GM04503 (cell line): ENCODE data around the gene CKMT2.

ENCODE experiments used
- DNase-seq: peaks from one replicate; pipeline ENCODE4 v3.0.0-alpha.2; 2012; ENCODE audit warnings: low read depth

CKMT2 gene

DNA sequence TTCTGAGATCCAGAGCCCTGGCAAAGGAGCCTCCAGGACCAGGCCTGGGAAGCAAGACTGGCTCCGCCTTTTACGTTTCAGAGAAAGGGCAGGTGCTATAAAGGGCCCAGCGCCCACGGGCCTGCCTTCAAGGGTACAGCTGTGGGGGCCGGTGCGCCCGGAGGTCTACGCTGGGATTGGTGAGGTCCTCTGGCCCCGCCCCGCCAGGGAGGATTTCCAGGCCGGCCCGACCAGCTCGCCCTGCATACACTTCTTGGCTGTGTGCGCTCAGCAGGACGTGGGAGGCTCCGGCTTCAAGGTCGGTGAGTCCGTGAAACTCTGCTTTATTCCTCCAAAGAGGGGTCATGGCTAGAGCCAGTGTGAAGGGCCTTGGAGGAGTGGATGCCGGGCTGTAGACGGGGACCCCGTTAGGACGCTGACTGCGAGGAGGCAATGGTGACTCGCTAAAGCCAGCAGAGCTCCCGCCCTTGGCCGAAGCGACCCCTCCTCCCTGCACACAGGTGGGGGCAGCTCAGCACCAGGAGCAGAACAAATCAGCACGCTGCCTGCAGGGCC lies at the start of gene CKMT2:
Gene CKMT2 (plus strand): TSS at position 243 of the 555 bp plus-strand sequence. CDS start 17,811 bp downstream, outside the sequence.
- no peak for DNase-seq

DNA sequence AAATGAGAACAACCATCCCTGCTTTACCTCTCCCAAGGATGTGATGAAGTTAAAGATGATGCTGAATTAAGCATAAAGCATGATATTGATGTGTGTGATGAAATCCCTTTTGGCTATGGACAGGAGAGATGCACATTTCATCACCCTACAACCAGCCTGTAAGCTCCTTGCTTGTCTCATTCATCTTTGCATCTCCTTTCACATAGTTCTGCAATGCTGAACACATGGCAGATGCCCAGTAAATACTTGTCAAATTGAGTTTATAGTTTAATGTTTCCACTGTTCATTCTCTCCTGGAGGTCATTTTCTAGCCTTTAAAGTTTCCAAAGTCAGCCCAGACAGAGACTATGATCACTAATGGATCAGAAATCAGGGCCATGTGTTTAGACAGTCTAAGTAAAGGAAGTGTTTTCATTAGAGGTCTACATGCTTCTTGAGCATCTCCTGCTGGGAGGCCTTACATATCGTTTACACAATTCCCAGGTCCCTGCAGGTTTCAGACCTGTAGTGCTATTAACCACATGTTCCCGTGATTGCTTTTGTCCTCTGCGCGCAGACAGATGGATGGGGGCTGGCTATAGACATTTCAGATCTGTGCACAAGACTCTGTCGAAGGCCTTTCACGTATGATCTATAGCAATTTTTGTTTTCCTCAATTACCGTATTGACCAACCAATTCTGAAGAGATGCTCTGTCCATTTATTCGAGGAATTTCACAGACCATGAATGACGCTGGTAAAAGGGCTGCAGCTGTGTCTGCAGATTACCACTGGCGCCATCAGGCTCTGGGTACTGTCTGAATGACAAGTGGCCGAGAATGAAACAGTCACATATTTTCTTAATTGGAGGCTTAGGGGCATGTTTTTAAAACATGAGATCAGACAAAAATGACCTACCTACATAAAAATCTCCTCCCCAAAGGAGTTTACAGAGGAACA lies 49.0 kb upstream of the CKMT2 start:
- no peak for DNase-seq

DNA sequence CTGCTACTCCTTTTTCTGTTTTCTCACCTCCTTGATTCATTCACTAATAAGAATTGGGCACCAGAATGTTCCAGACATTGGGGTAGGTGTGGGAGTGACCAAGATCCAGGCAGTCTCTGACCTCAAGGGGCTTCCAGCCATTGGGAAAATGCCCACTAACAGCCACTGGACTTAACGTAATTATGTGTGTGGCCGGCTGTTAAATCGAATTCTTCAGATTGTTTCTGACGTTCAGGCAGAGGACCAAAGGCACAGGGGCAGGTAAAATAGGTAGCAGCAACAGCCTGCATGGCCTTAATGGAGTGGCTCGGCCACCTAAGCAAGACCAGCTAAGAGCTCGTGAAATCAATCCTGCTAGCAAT lies 48.4 kb upstream of the CKMT2 start:
- DNase-seq, result no peak

DNA sequence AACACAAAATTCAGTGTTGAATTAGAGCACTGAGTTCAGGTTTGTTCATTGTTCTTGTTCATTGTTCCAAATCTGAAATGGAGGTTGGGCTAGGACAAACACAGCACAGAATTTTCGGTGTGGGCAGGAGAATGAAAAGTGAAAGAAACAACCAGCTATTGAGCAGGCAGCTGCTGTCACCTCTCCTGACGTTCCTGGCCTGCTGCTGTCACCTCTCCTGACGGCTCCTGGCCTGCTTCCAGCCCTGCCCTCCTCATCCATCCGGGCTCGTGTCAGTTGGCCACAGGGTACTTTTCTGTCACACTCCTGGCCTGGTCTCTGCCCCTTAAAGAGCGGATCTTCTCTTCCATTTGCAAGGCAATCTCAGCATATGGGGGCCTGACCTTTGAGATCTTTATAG lies 45.2 kb upstream of the CKMT2 start:
- DNase-seq, result no peak

DNA sequence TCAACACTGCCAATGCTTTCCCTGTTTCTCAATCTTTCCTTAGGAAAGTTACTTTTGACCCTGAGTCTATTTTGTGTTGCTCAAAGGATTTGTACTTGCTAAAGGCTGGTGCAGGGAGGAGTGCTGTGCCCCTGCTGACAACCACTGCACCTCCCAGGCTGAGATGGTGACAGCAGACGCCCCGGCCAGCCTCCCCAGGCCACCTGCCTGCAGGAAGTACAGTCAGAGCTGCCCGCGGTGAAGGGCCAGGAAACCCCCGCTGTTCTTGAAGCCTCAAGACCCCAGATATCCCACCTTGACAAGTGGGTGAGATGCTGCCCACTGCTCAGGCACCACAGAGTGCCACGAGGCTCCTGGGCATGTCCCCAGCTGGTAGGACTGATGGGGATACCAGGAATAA lies 44.2 kb upstream of the CKMT2 start:
- DNase-seq, result no peak

DNA sequence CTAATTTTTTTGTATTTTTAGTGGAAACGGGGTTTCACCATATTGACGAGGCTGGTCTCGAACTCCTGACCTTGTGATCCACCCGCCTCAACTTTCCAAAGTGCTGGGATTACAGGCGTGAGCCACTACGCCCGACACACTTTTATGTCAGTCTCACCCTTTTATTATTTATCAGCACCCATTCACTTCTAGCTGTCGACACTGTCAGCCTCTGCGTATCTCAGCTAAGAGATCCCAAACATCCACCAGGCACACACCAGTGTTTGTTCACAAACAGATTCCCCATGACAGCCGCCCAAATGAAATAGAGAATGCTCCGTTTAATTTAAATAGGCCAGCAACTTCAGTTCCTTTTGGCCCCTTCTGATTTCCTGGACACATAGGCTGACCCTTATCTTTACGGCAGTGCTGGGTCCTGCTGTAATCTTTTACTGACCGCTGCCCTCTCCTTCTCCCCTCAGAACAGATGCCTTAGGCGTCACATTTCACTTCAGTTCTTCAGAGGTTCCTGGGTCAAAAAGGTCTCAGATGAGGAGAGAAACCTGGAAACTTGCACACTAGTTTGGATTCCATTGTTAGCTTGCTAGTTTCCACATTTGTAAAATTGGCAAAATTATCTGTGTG lies 43.1 kb upstream of the CKMT2 start:
- no peak for DNase-seq

DNA sequence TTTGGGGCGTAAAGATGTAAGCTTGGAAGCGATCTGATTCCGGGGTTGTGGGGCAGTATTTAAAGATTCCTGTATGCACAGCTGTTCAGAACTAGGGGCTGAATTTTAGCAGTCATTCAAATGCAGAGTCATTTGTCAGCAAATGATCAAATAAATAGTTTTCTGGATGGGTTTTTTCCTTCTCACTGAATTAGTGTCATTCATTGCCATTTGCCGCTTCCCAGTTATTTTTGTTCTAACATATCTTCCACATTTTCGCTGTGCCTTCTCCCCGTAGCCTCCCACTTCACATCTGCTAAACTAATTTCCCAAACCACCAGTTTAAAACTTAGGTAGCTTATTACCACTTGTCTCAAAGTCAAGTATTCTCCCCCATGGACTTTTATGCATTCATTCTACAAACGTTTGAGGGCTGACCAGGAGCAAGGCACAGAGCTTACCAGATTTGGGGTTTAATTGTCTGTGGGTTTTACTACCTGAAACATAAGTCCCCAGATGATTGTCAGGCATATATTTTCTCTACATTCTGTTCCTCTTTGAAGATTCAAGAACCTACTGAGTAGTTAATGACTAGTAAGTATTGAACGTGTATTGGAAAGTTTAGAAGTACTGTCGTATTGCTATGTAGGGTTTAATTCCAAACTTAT lies 41.3 kb upstream of the CKMT2 start:
- no peak for DNase-seq

DNA sequence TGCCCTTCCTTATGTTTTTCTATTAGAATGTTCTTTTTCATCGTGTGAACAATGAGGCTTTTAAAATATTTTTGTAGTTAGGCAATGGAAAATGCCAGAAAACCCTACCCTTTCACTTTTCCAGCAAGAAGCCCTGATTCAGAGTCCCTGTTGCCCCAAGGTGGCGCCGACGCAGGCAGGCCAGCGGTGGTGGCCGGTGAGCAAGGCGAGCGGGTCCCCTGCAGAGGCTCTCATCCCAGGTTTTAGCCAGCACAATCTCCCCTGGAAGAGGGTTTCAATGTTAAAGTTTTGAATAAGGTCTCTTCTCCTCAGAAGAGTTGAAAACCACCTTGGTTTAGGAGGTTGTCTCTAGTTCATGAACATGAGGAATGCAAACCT lies 40.8 kb upstream of the CKMT2 start:
- DNase-seq, result no peak

DNA sequence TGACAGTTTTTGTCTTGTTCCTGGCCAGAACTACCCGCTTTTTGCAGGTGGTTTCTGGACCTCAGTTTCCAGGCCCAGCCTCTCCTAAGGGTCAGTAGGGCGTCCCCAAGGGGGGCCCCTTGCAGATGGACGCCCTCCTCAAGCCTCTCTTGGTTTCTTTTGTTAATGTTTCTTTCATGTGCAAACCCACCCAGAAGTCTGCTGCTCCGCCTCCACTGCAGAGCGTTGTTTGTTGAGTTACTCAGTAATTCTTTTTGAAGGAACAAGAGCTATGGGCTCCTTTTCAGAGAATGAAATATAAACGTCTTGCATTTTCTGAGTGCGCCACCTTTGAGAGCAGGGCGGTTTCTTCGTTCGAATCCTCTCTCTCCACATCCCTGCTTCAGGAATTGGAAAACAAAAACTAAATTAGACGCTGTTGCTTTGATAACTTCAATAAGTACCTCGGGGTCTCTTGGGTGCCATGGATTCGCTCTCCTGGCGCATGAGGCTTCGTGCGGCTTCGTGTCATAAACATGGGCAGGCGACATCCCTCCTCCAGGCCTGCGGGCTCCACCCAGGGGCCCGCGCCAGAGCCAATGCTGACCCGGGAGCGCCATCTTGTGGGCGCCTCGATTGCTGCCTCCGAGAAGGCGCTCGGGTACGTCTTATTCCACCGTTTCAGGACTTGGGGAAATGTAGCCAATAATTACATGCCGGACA lies 38.3 kb upstream of the CKMT2 start:
- DNase-seq, result peak; percentile 25

DNA sequence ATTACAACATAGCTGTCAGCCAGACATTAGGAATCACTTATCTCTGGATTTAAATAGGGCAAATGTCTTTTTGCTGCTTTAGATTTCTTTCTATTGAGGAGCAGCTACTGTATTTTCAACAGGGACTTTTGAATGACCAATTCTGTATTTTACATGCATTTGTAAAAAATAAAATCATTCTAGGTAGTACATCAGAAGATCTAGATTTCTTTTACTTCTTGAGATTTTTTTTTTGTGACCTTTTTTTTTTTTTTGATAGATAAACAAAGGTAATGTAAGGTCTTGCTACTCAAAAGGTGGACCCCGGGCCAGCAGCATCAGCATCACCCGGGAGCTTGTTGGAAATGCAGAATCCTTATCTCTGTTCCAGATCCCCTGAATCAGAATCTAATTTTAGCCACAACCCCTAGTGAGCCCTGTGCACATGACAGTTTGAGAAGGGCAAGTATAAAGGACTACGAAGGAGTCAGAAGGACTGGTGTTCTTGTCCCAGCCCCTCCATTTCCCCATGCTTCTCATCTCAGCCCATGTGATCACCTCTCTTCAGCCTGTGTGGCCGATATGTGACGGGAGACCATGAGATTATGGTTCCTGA lies 37.7 kb upstream of the CKMT2 start:
- DNase-seq, result no peak

DNA sequence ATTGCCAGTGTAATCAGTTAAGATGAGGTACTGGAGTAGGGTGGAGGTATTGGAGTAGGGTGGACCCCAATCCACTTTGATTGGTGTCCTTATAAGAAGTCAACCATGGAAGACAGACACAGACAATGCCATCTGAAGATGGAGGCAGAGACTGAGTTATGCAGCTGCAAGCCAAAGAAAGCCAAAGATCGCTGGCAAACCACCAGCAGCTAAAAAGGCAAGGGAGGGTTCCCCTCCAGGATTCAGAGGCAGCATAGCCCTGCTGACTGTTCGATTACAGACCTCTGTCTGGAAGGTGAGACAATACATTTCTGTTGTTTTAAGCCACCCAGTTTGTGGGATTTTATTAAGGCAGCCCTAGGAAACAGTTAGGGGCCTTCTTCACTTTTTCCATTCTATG lies 30.5 kb upstream of the CKMT2 start:
- DNase-seq, result no peak

DNA sequence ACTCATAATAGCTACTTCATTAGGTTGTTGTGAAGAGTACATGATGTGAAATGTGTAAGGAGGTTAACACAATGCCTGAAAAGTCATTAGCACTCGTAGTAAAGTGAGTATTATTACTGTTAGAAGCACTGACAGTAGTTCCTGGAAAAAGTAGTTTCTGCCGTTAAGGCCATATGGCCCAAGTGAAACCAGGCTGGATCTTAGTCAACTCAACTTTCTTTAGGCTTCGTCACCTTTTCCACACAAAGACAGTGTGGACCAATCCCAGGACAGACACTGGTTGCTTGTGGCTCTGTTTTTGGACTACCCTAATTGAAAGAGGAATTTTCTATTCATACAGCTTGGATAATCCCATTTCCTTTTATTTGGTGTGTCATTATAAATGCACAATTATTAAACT lies 29.4 kb upstream of the CKMT2 start:
- DNase-seq, result no peak

DNA sequence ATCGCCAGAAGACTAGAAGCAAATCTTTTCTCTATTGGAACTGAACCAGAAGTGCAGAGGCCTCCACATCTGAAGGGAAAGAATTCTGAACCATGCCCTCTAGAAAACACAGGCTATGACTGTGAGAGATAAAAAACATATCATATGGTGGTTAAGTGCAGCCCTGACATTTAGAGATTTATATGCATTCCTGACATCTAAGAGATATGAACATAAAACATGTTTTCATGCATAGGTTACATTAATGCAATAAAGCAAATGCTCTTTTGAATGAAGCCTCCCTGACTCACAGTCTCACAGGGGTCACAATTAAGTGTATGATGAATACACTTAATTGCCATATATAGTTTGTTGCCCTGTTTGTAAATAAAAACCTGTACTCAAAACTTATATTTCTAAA lies 28.9 kb upstream of the CKMT2 start:
- DNase-seq, result no peak

DNA sequence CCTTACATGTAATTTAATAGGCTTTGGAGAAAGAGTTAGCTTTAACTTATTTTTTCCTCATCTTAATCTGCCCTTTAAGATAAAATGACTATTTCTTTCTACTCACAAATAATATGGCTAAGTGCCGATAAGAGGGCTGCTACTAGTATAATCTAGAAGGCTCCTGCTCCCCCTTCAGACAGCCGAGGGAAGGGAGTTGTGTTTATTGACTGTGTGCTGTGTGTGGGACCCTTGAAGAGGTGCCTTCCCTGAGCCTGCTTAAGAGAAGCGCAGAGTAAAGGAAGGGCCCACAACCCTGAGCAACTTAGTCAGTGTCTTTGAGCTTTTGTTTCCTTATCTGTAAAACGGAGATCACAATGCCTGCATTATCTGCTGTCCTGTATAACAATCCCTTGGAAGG lies 28.1 kb upstream of the CKMT2 start:
- DNase-seq, result no peak

DNA sequence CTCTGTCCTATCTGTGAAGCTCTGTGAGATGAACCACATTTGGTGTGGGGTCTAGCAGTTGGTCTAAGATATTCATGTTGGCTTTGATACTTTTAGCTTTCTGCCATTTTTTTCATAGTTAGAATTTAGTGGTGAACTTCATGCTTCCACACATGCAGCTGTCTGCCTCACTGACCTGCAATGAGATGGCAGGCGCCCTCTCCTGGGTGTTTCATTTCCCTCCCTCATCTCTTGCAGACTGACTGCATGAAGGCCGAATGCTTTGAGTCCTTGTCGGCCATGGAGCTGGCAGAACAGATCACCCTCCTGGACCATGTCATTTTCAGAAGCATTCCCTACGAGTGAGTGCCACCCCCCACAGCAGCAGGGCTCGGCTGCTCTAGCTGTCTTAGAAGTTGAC lies 26.1 kb upstream of the CKMT2 start:
- no peak for DNase-seq

DNA sequence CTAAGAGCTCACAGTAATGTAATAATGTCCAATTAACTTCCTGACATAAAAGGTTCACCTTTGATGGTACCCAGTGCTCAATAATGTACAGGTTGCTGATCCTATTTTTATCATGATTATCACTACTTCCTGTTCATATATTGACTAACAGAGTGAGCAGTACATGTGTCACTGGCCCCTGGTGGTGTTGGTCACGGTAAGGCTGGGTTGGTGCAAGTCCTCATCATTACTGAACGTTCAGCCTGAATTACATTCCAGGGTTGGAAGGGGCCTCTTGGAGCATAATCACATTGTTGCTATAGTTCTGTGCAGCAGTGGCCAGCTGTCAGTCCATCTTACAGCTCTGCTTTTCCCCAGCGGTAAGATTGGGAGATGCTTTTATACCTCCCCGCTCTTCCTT lies 24.2 kb upstream of the CKMT2 start:
- no peak for DNase-seq

DNA sequence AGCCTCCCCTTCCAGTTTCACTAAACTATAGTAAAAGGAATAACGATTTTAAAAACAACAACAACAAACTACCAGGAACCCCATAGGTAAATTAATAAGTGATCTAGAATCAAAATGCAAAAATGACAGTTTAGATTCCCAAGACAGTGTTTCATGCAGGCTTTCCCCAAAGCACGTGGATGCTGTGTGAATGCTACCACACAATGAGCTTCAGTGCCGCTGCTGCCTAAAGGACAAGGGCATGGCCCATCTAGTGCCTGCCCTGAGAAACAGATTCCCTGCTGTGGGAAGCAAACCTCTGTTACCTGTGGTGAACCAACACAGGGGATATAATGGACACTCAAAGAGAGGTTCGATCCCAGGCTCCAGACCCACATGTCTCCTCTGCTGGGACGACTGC lies 23.7 kb upstream of the CKMT2 start:
- no peak for DNase-seq

DNA sequence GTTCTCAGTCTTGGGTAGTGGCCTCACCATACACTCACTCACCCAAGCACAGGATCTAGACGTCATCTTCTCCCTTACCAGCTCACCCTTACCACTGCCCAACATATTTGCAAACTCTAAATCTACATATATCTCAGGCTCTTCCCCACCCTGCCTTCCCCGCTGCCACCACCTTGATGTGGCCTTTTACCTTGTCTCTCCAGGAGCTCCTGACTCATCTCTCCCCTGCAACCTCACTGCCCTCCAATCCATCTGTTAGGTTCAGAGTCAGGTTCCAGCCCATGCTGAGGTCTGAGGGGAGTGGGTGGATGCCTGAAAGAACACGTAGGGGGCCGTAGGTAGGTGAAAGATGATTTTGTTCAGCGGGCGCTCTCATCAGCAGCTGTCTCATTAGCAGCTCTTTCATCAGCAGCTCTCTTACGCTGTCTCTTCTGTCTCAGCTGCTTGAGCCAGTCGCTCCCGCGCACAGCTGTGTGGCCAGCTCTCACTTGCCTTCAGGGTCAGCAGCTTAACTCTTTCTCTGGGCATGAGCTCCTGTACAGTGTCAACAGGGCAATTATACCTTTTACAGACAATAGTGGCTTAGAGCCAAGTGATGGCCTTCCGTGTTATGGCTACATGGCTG lies 23.1 kb upstream of the CKMT2 start:
- DNase-seq, result no peak

DNA sequence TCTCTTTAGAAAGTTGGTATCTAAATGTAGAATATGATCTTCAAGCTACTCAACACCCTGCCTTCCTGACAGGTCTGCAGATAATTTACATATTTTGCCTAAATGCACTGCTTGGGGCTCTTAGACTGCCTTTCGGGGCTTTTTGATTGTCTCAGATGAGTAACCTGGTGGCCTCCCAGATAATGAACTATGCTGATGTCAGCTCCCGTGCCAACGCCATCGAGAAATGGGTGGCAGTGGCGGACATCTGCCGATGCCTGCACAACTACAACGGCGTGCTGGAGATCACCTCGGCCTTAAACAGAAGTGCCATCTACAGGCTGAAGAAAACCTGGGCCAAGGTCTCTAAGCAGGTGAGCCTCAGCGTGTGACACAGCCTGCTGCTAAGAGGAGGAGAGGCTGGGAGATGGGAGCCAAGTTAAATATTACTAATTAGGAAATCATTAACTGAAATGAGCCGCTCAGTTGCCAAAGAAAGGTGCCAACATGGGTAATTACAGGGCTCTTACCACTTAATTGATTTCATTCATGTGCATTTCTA lies 20.8 kb upstream of the CKMT2 start:
- DNase-seq, result no peak

DNA sequence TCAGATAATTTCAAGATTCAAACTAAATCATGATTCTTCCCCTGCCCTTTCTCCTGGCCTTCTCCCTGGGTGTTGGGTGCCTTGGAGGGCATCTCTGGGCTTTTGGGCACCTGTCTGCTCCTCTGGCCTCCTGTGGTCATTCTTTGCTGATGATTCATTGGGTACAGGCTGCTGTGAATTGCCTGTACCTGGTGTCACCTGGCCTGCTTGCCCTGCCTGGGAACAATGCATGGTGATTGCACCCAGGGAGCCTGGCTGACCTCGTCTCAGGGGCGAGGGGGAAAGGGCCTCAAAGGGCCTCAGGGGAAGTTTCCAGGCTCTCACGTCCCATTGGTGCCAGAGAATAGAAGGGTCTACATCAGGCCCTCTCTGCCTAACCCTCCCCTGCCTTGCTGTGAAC lies 20.1 kb upstream of the CKMT2 start:
- no peak for DNase-seq

DNA sequence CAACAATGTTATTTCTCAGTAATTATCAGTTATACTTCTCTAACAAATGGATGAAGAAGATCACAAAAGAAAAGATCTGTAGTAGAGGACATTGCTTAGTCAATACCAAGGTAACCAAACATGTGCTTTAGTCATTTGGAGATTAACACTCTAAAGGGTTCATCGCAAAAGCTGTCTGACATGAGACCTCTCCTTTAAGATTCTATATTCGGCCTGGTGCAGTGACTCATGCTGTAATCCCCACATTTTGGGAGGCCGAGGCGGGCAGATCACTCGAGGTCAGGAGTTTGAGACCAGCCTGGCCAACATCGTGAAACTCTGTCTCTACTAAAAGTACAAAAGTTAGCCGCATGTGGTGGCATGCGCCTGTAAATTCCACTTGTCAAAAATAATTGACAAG lies 18.3 kb upstream of the CKMT2 start:
- no peak for DNase-seq
